GM12872 (cell line): ENCODE results near the gene MYO3B.

Source experiments
- CTCF ChIP-seq: IDR thresholded peaks from 3 replicates; pipeline ENCODE4 v1.5.1; 2011; ENCODE audit warnings: low read depth, mild to moderate bottlenecking, low read length, moderate library complexity; ENCODE audit not compliant: insufficient read depth

The MYO3B gene

GRCh38 chr2:170306293-170306873 lies 128.4 kb downstream of the MYO3B start:
- TF ChIP-seq CTCF: no peak

- no peak for TF ChIP-seq CTCF
Observed at GRCh38 chr2:170307052-170307451, 129.1 kb downstream of the MYO3B start.

GRCh38 chr2:170307555-170308351 lies 129.8 kb downstream of the MYO3B start:
- TF ChIP-seq CTCF: no peak

GRCh38 chr2:170310876-170311502 lies 133.0 kb downstream of the MYO3B start:
- TF ChIP-seq CTCF: no peak

- TF ChIP-seq CTCF: no peak
Observed at GRCh38 chr2:170313347-170313991, 135.5 kb downstream of the MYO3B start.

GRCh38 chr2:170313992-170314348 lies 136.0 kb downstream of the MYO3B start:
- no peak for TF ChIP-seq CTCF

- TF ChIP-seq CTCF: no peak
Observed at GRCh38 chr2:170314744-170315447, 136.9 kb downstream of the MYO3B start.
